Endothelial cell of hepatic sinusoid (primary cell): ENCODE measurements around the gene C9orf40.

Experiments
- in situ Hi-C: cut with HindIII; loops from 2 replicates; pipeline ENCODE4 v1.10.0; 2017; ENCODE audit warnings: low sequenced_read_pairs

C9orf40 gene

DNA sequence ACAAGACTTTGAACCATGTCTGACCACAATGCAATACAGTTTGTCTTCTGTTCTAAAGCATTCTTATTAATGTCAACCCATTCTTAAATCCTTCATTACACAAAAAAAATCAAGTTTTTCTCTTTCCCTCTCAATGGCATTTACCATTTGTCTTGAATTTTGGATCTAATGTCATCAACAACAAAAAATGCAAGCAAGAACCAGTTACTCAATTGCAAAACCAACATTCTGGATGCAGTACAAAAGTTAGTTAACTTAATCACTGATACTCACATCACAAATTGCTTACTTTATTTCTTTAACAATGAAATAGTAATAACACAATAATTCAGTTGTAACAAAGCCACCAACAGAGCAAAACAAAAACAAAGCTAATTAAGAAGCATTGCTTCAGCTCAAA is 6.0 kb downstream of the C9orf40 start:
- in situ Hi-C loops = no loop called here

- in situ Hi-C loops = no loop called here
These were observed 9.9 kb downstream of the C9orf40 start for GRCh38 chr9:74942801-74943200.

DNA sequence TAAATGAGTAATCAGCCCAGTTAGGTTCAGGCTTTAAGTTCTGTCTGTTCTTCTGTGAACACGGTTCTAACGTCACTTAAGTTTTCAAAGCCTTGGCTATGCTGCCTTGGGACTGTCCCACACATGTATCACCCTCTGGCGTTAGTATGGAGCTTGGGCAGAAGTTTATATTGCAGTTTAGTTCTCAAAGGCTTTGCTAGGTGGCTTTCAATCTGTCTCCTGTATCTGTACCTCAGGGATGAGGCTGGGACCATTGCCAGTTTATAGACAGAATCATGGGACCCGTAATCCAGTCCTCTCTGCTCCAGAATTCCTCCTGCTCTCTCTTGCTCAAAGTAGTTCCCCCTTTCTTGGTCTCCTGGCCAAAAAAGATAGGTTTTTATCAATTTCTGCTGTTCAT is 12.1 kb downstream of the C9orf40 start:
- in situ Hi-C loops = no loop called here

- in situ Hi-C loops = no loop called here
These were observed 17.7 kb downstream of the C9orf40 start for GRCh38 chr9:74935008-74935407.

DNA sequence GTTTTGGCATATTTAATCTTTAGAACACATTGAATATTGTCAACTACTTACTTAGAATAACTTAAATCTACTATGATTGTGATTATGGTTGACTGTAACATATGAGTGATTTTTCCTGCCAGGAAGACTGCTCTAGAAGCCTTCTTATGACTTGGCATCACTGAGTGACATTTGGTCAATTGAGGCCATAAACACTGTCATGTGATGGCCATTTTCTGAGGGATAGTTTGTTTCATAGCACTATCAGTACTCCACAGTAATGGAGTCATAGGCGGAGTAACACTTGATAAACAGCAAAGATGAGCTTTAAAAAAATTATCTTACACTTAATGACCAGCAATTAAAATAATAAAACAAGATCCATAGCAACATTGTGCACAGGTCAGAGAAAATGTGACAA is 31.0 kb downstream of the C9orf40 start:
- in situ Hi-C loops = no loop called here

- in situ Hi-C loops = no loop called here
These were observed 31.6 kb downstream of the C9orf40 start for GRCh38 chr9:74920944-74921626.

- in situ Hi-C loops = no loop called here
These were observed 42.7 kb downstream of the C9orf40 start for GRCh38 chr9:74910036-74910435.

- in situ Hi-C loops = no loop called here
These were observed 44.0 kb downstream of the C9orf40 start for GRCh38 chr9:74908665-74909064.

GRCh38 chr9:74907085-74907484 is 45.6 kb downstream of the C9orf40 start:
- in situ Hi-C loops = no loop called here

GRCh38 chr9:74901001-74901400 is 51.7 kb downstream of the C9orf40 start:
- in situ Hi-C loops = no loop called here
